Hematopoietic multipotent progenitor cell treated with erythropoietin and hydrocortisone succinate and interleukin-3 and kit ligand, for 8 days (in vitro differentiated cells): ENCODE data around the gene GNG5.
"Not testable (repeated sequence)": the region's sequence is repeated elsewhere in the genome, so short reads cannot be mapped to it uniquely, and the experiment has no call there.

Experiments used
- DNase-seq: peaks from one replicate; pipeline ENCODE4 v3.0.0-alpha.2; 2015

GNG5 gene

DNA sequence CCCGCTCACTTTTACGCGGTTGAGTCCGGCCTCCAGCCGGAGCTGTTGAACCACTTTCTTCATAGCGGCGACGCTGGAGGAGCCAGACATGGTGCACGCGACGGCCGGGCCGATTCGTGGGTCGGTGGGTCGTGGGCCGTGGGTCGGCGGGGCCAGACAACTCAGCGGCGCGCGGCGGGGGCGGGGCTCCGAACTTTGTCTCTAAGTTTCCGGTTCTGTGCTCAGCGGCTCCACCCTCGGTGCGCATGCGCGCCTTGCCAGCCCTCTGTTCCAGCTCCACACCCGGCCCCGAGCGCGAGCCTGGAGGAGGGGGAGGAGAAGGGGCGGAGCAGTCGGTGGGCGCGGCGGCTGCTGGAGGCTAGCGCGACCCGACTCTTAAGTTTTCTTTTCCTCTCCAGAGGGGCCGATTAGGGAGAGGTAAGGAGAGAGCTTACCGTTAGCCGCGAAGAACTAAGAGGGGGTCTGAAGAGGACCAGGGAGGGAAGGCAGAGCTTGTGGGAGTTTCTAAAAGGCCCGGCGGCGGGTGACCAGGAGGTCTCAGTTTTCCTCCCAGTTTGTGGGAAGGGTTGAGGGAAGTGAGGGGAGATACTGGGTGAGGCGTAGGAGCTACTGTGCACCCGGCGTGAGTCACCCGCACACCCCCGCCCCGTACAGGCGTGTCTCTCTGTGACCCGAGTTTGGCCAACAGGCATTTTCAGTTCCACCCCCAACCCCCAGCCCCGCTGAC, at the start of gene GNG5, which contains the start of gene SPATA1:
TSS of gene GNG5 (minus strand) at position 580 of the 727 bp plus-strand sequence. CDS start at position 90, 490 bp downstream.
TSS of gene SPATA1 (plus strand) at position 385 of the 727 bp plus-strand sequence. CDS start 9,974 bp downstream, outside the sequence.
- peak; percentile 98 for DNase-seq

DNA sequence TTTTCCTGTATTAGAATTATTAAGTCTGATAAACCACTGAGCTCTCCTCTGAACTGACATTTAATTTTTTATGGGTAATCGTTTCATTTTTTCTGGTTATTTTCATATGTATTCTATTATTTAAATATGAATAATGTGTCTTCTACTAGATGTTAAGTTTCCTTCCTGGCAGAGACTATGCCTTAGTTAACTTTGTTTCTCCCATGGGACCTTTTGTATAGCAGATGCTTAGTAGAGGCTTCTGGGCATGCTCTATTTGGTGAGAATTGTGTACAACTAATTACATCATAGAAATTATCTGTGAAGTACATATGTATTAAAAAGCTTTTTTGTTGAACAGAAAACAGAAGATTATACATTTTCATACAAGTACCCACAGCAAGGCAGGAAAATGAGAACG, 44.4 kb upstream of the GNG5 start:
- DNase-seq = no peak

DNA sequence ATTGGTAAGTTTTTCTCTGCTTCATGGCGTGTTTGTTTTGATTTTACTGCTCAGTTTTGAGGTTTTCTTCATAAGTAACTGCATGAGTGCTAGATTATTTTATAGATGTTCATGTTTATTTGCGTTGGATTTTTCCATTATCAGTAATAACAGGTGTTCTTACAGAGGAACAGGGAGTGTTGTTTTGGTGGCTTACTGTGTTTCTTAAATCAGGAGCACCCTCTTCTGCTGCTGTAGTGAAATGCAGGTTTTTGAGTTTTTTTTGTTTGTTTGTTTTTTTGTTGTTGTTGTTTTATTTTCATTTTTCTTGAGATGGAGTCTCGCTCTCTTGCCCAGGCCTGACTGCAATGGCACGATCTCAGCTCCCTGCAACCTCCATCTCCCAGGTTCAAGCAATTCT, 35.3 kb upstream of the GNG5 start:
- peak; percentile 36 for DNase-seq

DNA sequence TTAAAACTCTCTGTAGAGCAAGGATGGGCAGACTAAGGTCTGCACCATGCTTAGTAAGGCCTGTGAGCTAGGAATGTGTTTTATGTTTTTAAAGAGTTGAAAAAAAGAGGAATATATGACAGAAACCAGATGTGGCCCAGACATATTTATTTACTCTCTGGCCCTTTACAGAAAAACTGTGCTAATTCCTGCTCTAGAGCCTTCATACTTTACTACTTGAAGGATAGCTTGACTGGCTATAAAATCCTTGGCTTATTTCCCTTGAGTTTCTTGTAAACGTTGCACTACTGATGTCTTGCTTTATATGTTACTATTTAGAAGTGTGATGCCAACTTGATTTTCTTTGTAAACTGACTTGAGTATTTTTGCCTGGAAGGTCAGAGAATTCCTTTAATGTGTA, 34.4 kb upstream of the GNG5 start:
- no peak for DNase-seq

DNA sequence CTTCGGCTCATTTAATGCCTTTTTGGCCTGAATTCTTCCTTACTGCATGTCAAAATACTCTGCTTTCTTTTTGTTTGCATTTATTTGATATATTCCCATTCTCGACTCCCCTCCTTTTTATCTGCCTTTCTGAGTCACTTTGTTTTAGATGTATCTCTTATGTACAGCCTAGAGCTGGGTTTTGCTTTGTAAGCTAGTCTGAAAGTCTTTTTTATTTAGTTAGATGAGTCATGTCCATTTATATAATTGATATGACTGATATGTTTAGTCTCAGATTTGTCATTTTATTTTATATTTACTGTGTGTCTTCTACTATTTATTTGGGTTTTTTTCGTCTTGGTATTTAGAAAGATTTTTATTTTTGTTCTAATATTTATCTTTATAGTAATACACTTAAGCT, 33.6 kb upstream of the GNG5 start:
- no peak for DNase-seq

DNA sequence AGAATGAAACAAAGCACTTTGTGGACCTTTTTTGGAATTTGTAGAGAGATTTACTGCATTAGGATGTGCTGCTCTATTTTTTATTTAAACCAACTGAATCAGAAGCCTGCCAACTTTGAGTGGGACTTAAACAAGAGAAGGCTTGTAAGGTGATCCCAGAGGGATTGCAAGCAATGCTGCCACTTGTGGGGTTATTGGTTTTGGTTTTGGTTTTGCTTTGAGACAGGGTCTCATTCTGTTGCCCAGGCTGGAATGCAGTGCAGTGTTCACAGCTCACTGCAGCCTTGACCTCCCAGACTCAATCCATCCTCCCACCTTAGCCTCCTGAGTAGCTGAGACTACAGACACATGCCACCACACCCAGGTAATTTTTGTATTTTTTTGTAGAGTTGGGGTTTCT, 32.2 kb upstream of the GNG5 start:
- DNase-seq = no peak

DNA sequence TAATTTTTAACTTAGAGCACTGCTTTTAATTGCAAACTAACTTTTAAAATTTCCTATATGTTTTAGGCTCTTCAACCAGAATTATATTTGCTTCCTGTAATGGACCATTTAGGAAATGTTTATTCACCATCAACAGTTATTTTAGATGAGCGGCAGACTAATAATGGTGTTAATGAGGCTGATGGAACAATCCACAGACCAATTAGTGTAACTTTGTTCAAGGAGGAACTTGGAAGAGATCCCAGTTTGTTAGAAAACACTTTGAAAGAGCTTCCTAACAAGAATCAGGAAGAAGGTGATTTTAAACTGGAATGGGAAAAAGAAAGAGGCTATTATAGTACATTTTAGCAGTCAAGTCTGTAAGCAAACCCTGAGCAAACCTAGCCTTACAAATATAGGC, 19.4 kb upstream of the GNG5 start:
- DNase-seq = no peak

DNA sequence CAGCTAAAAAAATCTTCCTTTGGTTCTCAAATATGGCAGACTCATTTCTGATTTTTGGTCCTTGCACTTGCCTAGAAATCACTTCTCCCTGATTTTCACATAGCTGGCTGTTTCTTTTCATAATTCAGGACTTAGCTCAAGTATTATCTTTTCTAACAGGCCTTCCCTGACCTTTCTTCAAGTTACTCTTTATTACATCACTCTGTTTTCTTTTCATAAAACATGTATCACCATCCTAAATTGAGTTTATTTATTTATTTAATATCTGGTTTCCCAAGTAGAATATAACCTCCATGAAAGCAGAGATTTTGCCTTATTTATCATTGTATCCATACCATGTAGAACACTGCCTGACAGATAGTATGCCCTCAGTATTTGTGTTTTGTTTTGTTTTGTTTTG, 18.2 kb upstream of the GNG5 start:
- no peak for DNase-seq

DNA sequence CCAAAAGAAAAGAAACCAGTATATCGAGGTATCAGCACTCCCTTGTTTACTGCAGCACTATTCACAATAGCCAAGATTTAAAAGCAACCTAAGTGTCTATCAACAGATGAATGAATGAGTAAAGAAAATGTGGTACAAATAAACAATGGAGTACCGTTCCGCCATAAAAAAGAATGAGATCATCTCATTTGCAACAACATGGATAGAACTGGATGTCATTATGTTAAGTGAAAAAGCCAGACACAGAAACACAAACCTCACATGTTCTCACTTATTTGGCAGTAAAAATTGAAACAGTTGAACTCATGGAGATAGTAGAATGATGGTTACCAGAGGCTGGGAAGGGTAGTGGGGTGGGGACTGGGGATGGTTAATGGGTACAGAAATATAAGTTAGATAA, 4.3 kb upstream of the GNG5 start:
- DNase-seq = no peak

DNA sequence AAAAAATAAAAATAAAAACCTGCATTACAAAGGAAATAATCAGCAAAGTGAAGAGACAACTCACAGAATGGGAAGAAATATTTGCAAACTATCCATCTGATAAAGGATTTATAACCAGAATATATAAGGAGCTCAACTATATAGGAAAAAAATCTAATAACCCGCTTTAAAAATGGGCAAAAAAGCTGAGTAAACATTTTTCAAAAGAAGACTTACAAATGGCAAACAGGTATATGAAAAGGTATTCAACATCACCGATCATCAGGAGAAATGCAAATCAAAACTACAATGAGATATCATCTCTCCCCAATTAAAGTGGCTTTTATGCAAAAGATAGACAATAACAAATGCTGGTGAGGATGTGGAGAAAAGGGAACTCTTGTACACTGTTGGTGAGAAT, 3.8 kb upstream of the GNG5 start:
- DNase-seq = no peak

DNA sequence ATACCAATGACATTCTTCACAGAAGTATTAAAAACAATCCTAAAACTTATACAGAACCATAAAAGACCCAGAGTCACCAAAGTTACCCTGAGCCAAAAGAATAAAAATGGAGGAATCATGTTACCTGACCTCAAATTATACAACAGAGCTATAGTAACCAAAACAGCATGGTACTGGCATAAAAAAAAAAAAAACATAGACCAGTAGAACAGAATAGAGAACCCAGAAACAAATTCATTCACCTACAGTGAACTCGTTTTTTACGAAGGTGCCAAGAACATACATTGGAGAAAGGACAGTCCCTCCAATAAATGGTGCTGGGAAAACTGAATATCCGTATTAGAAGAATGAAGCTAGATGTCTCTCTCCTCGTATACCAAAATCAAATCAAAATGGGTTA, 2.6 kb upstream of the GNG5 start:
- no peak for DNase-seq

DNA sequence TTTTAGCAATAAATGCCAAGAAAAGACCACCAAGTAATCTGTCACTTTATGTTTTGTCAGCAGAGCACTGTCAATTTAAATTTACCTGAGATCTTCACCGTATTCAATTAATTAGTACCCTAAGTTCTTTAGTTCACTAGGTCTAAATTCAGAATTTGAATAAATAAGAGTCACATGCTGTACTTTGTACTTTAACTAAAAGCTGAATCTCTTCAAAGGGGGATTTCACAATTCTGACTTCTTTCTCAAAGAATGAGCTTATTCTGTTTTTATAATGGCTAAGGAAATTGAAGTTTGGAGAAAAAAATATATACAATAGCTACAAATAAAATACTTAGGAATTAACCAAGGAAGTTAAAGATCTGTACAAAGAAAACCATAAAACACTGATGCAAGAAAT, 2.1 kb upstream of the GNG5 start:
- DNase-seq = no peak

DNA sequence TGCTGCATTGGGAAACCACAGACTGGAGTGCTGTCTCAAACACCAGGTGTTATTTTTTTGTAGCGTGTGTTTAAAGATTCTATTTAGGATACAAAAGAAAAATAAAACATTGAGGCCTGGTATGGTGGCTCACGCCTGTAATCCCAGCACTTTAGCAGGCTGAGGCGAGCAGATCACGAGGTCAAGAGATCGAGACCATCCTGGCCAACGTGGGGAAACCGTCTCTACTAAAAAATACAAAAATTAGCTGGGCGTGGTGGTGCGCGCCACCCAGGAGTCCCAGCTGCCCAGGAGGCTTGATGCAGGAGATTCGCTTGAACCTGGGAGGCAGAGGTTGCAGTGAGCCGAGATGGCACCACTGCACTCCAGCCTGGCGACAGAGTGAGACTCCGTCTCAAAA, 1.5 kb upstream of the GNG5 start:
- DNase-seq = not testable (repeated sequence)

DNA sequence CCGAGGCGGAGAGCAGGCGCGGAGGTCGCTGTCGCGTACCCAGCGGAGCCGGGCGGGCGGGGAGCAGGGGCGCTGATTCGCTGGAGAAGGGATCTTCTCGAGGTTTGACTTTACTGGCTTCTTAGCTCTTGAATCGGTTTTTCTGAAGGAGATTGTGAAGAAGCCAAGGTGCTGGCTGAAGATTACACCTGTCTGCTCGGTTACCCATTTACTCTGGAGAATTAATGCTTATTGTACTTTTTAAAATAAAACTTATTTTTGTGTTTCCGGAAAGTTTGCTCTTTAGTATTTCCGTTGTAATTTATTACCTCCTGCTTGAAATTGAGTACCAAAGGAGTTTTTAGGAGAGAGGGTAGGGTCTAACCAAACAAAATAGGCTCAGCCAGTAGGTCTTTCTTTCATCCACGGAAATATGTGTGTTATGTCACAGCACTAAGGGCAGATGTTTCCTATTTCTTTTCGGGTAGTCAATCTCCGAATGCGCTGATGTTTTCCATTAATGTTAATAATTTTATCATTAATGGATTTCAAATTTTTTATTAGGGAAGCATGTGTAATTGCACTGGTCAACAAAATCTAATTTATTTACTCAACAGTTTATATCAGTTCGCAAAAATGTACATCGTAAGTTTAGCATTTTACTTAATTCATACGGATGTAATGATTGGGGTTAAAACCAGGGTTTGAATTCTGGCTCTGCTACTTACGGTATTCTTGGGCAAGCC, 510 bp upstream of the GNG5 start:
- no peak for DNase-seq

DNA sequence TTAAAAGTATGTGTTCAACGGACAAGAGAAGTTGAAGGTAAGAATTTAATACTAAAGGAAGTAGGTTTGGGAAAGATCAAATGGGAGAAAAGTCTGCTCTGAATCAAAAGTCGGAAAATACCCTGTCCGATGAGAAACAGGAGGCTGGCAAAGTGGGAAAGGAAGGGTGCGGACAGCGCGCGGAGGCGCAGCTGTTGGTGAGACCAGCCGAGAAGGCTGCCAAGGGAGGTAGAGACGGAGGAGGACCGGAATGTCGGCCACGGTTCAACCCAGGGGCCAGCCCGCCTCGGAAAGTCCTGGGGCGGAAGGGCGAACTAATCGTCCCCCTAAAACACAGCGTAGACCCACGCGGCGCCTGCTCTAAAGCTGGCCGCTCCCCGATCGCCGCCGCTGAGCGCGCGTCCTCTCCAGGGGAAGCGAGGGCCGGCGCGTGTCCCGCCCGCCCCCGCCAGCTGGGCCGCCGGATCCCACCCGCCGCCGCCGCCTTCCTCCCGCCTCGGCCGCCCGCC, 834 bp downstream of the GNG5 start:
- DNase-seq = no peak

DNA sequence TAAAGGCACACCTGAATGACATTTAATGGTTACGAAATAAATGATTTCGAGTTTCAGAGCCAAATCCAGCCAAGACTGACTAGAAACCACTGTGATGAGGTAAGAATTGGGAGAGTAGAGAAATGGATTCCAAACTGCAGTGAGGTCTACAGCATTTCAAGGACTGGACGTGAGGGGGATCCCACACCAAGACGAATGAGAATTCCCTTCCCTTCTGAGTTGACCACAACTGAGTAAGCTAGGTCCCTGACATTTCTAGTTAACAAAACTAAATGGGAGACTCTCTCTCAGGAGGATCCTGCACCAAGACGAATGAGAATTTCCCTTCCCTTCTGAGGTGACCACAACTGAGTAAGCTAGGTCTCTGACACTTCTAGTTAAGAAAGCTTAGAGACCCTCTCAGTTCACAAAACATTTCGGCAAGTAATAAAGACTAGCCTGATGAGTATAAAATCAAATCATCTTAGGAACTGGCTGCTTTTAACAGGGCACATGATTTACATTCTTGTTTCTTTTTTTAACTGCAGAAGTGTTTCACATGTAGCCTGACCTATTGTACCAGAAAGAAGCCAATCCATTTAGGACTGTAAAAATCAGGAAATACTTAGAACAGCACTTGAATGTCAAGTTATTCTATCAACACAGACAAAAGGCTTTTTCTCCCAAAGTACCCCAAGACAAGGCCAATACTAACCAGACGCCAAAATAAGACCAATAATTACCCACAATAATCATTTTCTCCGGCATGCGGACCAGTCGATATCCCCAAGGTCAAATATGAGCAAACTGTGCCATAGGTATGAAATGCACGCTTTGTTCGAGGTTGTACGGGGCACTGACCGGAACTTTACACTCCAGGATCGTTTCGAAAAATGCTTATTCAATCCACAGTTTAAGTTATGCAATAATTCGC, 1.5 kb downstream of the GNG5 start:
- peak; percentile 28 for DNase-seq

DNA sequence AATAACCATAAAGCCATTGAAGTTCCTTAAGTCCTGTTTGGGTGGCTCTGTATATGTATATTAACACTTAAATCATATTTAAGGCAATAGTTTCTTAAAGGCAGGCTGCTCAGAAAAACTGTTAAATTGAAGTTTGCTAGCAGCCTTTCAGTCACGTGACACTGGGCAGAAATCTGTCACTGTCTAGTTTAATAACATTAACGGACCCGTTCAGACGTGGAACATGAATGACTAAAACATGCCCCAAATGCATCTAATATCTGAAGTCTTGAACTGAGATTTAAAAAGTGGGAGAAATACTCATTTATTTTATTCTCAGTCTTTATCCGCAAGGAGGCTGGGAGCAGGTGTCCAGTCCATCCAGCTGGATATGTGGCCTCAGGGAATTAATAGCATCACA, 3.5 kb downstream of the GNG5 start:
- DNase-seq = no peak

DNA sequence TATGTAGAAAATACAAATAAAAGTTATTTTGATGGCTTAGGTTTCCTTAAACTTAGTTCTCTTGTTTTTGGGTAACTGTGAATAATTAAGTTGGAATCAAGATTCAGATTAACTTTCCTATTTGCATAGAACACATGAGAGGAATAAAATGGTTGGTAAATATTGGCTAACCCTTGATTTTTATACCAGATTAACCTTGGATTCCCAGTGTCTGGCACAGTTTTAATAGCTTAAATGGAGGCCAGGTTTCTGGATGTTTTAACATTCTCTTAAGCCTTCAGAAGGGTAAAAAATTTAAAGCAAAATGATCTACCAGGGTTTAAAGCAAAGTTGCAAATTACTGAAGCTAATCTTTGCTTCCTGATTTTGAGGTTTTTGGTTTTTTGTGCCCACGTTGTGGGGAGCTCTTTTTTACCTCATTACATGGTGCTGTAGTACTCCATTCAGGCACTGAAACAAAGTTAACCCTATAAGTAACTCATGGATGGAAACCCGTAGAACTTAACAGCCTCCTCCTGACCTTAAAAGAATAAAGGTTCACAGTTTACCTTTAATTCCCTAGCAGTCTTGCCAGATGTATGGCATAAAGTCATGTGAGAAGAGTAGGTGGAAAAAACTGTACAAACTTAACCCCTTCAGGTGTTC, 8.6 kb downstream of the GNG5 start:
- no peak for DNase-seq

DNA sequence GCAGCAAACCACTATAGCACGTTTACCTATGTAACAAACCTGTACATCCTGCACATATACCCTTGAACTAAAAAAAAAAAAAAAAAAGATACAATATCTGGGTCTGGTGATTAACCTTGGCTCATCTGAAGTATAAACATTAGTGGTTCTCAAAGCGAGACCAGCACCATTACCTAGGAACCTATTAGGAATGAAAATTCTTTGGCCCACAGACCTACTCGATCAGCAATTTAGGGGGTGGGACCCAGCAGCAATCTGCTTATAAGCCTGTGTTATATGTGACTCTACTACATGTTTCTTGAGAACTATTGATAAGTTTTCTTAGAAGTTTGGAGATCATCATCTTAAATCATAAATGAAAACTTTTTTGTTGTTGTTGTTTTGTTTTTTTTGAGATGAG, 9.9 kb downstream of the GNG5 start:
- DNase-seq = no peak

DNA sequence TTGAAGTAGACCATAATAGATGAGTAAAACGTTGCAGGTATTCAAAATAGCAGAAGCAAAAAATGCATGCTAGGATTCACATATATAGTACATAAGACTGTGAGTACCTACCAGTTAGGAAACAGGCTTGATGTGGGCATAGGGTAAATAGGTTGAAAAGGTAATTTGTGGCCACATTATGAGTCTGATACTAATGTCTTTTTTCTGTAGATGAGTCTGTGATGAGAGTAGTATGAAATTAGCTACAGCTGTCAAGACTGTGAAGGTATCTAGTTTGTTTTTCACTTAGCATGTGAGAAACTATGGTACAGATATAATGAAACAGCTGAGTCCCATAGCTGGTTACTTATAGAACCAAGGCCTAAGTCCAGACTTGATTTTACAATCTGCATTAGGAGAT, 12.6 kb downstream of the GNG5 start:
- no peak for DNase-seq

DNA sequence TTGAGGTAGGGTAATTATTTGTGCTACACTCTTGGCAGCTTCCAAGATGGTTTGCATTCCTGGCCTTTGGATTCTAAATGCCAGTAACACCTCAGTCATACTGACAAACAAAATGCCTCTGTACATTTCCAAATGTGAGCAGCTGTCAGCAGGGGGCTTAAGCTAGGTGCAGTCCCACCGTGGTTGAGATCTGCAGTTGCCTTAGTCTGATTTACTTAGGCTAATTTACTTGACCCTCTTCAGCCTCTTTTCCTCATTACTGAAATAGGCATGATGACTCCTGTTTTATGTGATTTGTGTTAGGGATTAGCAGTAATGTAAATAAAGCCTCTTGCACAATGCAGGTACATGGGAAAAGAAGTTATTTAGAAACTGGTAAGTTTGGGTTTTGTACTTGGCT, 13.7 kb downstream of the GNG5 start:
- DNase-seq = no peak

DNA sequence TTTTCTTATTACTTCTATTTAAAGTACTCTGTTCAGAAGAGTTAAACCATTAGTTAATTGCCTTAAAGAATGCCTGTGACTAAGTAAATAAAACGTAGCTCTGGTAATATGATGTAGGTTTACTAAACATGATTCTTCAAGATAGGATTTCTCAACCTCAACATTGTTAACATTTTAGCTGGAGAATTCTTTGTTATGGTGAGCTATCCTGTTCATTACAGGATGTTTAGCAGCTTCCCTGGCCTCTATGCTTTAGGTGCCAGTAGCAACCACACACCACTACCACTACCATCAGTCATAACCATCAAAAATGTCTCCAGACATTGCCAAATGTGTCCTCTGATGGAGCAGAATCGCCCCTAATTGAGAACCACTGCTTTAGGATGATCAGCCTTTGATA, 16.6 kb downstream of the GNG5 start:
- DNase-seq = no peak

DNA sequence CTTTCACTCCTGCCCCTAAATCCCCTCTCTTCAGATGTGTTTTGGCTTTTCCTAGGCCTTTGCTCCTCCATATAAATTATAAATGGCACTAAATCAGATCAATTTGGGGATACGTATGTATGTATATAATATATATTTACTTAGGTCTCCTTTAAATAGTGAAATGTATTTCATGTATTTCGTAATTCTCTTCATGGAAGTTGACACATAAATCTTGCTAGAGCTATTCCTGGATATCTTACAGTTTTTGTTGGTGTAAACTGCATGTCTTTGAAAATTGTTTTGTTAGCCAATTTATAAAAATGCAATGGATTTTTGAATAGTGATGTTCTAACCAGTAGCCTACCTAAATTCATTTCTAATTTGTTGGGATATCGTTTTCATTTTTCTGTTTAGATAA, 18.3 kb downstream of the GNG5 start:
- DNase-seq = no peak
